K562 (cell line): Measurements from ENCODE around the gene GADD45G. TPM values are rescaled to one million over a fixed set of nuclear protein-coding genes. Genes with fewer than 3 reads are reported as not detected.

Source experiments
- ATAC-seq: fragments of 200-7000 bp; cut with Tn5 transposase; 3 replicates; pipeline ENCODE4 v1.9.1; 2020; ENCODE audit warnings: moderate library complexity
- BruUV-seq: library from RNA; stranded (reverse); fragments of 400-500 nt; replicated peaks from 2 replicates; lab custom pipeline; 2021; lab: Mats Ljungman, UMichigan
- CTCF ChIA-PET: fragments of 300-600 bp; formaldehyde crosslinking; extraction: SDS; loops from one replicate; lab custom pipeline; 2021; ENCODE audit warnings: low intra/inter-chr PET ratio; lab: Yijun Ruan, JAX
- POLR2A ChIA-PET: fragments of 300-600, 350-650 bp; sonication (Branson Sonifier 250); formaldehyde crosslinking; extraction: SDS; loops from one replicate; lab custom pipeline; 2021; ENCODE audit warnings: antibody characterized with exemption, inconsistent platforms; lab: Yijun Ruan, JAX
- DNase-seq, 4 experiments: peaks; one replicate each; pipeline versions ENCODE4 v3.0.0 to v3.0.0-alpha.2; 2011 to 2018; ENCODE audit warnings: low spot score in 3 of 4, mixed read lengths in 3 of 4; ENCODE audit errors: extremely low read depth in 1 of 4
- FAIRE-seq: peaks from 2 replicates; lab custom pipeline; 2011; peaks lifted over from hg19 to GRCh38; lab: Jason Lieb, UNC
- H2AFZ ChIP-seq: 2 replicates; pipeline ENCODE4 v1.6.0; 2011; ENCODE audit warnings: low read depth, low read length, control low read depth, inconsistent platforms
- H3K27ac ChIP-seq: fragments of 200-600 bp; 3 replicates; pipeline ENCODE4 v1.8.0; 2011; ENCODE audit warnings: low read depth, mild to moderate bottlenecking, control low read depth, inconsistent platforms, low read length, moderate library complexity, mixed read lengths; ENCODE audit errors: extremely low read depth
- H3K27me3 ChIP-seq, 2 experiments: fragments of 300-600 bp in 1 of 2; 2 replicates in 1 of 2; 3 replicates in 1 of 2; pipeline versions ENCODE4 v1.6.0 to v1.8.0; 2011; ENCODE audit warnings: inconsistent platforms in 2 of 2, low read length in 2 of 2, mild to moderate bottlenecking in 1 of 2, mixed read lengths in 1 of 2, moderate library complexity in 1 of 2; ENCODE audit not compliant: control insufficient read depth in 2 of 2, insufficient read depth in 2 of 2
- H3K36me3 ChIP-seq: fragments of 300-600 bp; 3 replicates; pipeline ENCODE4 v1.8.0; 2011; ENCODE audit warnings: mild to moderate bottlenecking, low read length, inconsistent platforms; ENCODE audit not compliant: control insufficient read depth, insufficient read depth
- H3K4me1 ChIP-seq, 2 experiments: fragments of 200-600 bp in 1 of 2; replicated peaks in 1 of 2; 2 replicates in 1 of 2; 3 replicates in 1 of 2; pipeline versions ENCODE4 v1.5.1 to v1.8.0; 2011; ENCODE audit warnings: inconsistent platforms in 2 of 2, low read length in 2 of 2, mild to moderate bottlenecking in 1 of 2, mixed read lengths in 1 of 2, moderate library complexity in 1 of 2; ENCODE audit not compliant: control insufficient read depth in 2 of 2, insufficient read depth in 2 of 2
- H3K4me2 ChIP-seq: 2 replicates; pipeline ENCODE4 v1.6.1; 2011; ENCODE audit warnings: low read length, control low read depth, inconsistent platforms, mixed read lengths; ENCODE audit not compliant: insufficient read depth
- H3K4me3 ChIP-seq: fragments of 200-600 bp; sonication (generic), shearing (Covaris generic); 2 replicates; pipeline ENCODE4 v1.5.1; 2016; ENCODE audit warnings: control low read depth, inconsistent platforms
- H3K79me2 ChIP-seq: fragments of 200-600 bp; 3 replicates; pipeline ENCODE4 v1.8.0; 2011; ENCODE audit warnings: low read length, inconsistent platforms; ENCODE audit not compliant: control insufficient read depth, insufficient read depth
- H3K9ac ChIP-seq, 2 experiments: 2 replicates each; pipeline versions ENCODE4 v1.6.0 to v1.6.1; 2011; ENCODE audit warnings: low read depth in 2 of 2, low read length in 2 of 2, control low read depth in 1 of 2, inconsistent platforms in 1 of 2, mild to moderate bottlenecking in 1 of 2, mixed read lengths in 1 of 2; ENCODE audit not compliant: insufficient read depth in 1 of 2
- H3K9me1 ChIP-seq: one replicate; pipeline ENCODE4 v1.6.0; 2011; ENCODE audit warnings: inconsistent platforms, mild to moderate bottlenecking, low read length, moderate library complexity; ENCODE audit not compliant: control insufficient read depth, insufficient read depth
- H3K9me3 ChIP-seq: replicated peaks from 2 replicates; pipeline ENCODE4 v1.5.1; 2011; ENCODE audit warnings: low read depth, low read length, inconsistent platforms; ENCODE audit not compliant: control insufficient read depth, insufficient read depth
- H4K20me1 ChIP-seq: replicated peaks from 2 replicates; pipeline ENCODE4 v1.6.1; 2011; ENCODE audit warnings: low read length, inconsistent platforms, mixed read lengths; ENCODE audit not compliant: control insufficient read depth, insufficient read depth
- ERF ChIP-seq: fragments of 450-650 bp; formaldehyde crosslinking; IDR thresholded peaks from 2 replicates; pipeline ENCODE4 v1.4.0; 2020; ENCODE audit warnings: mild to moderate bottlenecking, mixed read lengths
- ETV1 ChIP-seq: fragments of 450-650 bp; conservative IDR thresholded peaks from 2 replicates; pipeline ENCODE4 v1.6.1; 2016; ENCODE audit warnings: missing genetic modification characterization, control low read depth, low read depth, missing compliant biosample characterization
- NEUROD1 ChIP-seq: fragments of 150-350 bp; IDR thresholded peaks from 2 replicates; pipeline ENCODE4 v1.6.1; 2014; ENCODE audit warnings: borderline replicate concordance, low read length, low read depth; ENCODE audit not compliant: partially characterized antibody
- RFX5 ChIP-seq: IDR thresholded peaks from 2 replicates; pipeline ENCODE4 v1.6.1; 2011; ENCODE audit warnings: low read depth, mild to moderate bottlenecking, improper control_type of control experiment, low read length
- TAL1 ChIP-seq: fragments of 450-650 bp; IDR thresholded peaks from 2 replicates; pipeline ENCODE4 v1.6.1; 2016; ENCODE audit warnings: mild to moderate bottlenecking
- TRIM24 ChIP-seq, 2 experiments: fragments of 450-650 bp; IDR thresholded peaks; 2 replicates each; pipeline ENCODE4 v1.6.1; 2016
- ZNF121 ChIP-seq: sonication (generic); formaldehyde crosslinking; conservative IDR thresholded peaks from 2 replicates; pipeline ENCODE4 v1.8.0; 2022; ENCODE audit warnings: missing genetic modification reagents
- ZNF282 ChIP-seq: sonication (generic); formaldehyde crosslinking; IDR thresholded peaks from 2 replicates; pipeline ENCODE4 v1.8.1; 2023; ENCODE audit warnings: missing genetic modification reagents
- ZNF436 ChIP-seq: fragments of 250-450, 450-650 bp; sonication (Bioruptor Pico); formaldehyde crosslinking; IDR thresholded peaks from 2 replicates; pipeline ENCODE4 v1.7.0; 2020; ENCODE audit warnings: mild to moderate bottlenecking
- ZNF586 ChIP-seq: fragments of 450-650 bp; formaldehyde crosslinking; conservative IDR thresholded peaks from 2 replicates; pipeline ENCODE4 v1.4.0; 2020; ENCODE audit warnings: mild to moderate bottlenecking, moderate library complexity
- WGBS: fragments of 100-300 bp; shearing (Covaris generic); methylation state at CpG from one replicate; pipeline ENCODE4 v1.1.6; 2016; ENCODE audit warnings: low coverage, mixed read lengths; ENCODE audit not compliant: insufficient coverage; ENCODE audit errors: missing lambda C conversion rate; 5-methylcytosine and 5-hydroxymethylcytosine counted together
- in situ Hi-C: fragments of 300-500 bp; cut with MboI; formaldehyde crosslinking; loops from 4 replicates; pipeline ENCODE4 v1.15.0; 2018; ENCODE audit warnings: inconsistent platforms, mixed read lengths
- intact Hi-C: fragments of 100-400 bp; cut with micrococcal nuclease; formaldehyde crosslinking; loops from 2 replicates; pipeline ENCODE4 v1.14.2; 2022
- polyA plus RNA-seq, 8 experiments: library from polyadenylated mRNA; depleted of rRNA in 4 of 8; stranded (reverse) in 5 of 8; unstranded in 3 of 8; fragments of >200 nt; fragmentation: Nextera tagmentation in 2 of 8; fragmentation: Illumina TruSeq in 1 of 8; extraction: Ambion mirVana in 2 of 8; extraction: Trizol in 1 of 8; gene quantifications; 2 replicates each; pipeline versions ENCODE4 v1.2.1 to v1.2.3, GENCODE V29; 2011 to 2014; ENCODE audit warnings: inconsistent platforms in 1 of 8, missing spikeins in 1 of 8
- total RNA-seq, 7 experiments: library from RNA; depleted of rRNA in 6 of 7; stranded (reverse); fragments of >200 nt in 6 of 7; fragmentation: Illumina TruSeq in 2 of 7; extraction: Trizol in 2 of 7; gene quantifications; 2 replicates each; pipeline versions ENCODE4 v1.2.1 to v1.2.3, GENCODE V29; 2011 to 2021; ENCODE audit warnings: low replicate concordance in 1 of 7

The GADD45G gene
- total and polyA plus RNA-seq, 9 of the 15 experiments (the other 6 are each of a cell fraction or from before 2014, with no cell fraction given) = 0.20 to 0.34 TPM; not detected in 7

DNA sequence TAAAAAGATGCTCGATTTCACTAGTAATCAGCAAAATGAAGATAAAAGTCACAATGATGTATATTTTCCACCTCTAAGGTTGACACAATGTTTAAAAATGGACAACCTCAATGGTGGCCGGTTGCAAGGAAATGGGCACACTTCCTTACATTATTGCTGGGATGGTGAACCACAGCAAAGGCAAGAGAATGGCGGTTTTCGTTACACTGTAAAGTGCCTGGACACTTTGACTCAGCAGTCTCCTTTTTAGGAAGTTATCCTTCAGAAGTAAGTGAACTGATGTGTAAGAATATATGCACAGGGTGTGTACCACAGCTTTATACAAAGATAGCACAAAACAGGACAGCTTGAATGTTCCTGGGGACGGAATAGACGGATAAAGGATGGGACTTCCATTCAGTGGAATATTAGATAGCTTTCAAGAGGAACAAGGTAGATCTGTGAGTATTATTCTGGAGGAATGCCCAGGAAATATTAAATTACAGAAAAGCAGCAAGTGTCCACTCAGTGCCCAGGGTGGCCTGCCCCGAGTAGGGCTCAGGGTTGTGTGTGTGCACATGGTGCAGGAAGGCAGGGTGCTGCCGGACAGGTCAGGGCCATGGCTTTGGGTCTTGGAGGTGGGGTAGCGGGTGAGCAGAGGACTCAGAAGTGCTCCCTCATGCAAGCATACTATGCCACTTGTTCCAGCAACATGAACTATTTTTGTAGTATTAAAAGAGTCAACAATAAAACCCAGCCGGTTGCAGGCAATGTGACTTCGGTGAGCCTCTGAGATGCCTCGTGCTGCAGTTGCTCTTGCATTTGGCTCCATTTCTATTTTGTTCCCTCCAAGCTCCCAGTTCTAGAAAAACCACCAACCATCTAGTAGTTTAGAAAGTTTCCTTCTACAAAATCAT lies 24.5 kb downstream of the GADD45G start:
- no peak for DNase-seq
- H3K4me2 ChIP-seq = no peak overlapping the region
- no peak overlapping the region for H2AFZ ChIP-seq
- TF ChIP-seq ZNF586 (CRISPR knock-in tag) = no peak
- no peak for TF ChIP-seq ETV1 (tag)
- TF ChIP-seq ZNF121 (CRISPR knock-in tag) = no peak
- no peak for TF ChIP-seq ZNF436 (CRISPR knock-in tag)
- TF ChIP-seq ERF (CRISPR knock-in tag) = no peak
- no peak for TF ChIP-seq NEUROD1
- TF ChIP-seq TRIM24 (IDR thresholded peaks at IDR 0.05) = no peak
- TF ChIP-seq RFX5 = no peak
- no peak for TF ChIP-seq ZNF282 (CRISPR knock-in tag)
- TF ChIP-seq TAL1 = no peak
- intact Hi-C loops (no loop called here), in situ Hi-C loops (no loop called here)
- 0% methylated on average over 12 of the region's 12 CpGs for WGBS
- H3K9me3 ChIP-seq = no peaks in the 10 kb centered on the region
- H3K9ac ChIP-seq = no peak overlapping the region
- no peak for FAIRE-seq
- ATAC-seq = no peak
- H4K20me1 ChIP-seq = no peaks in the 10 kb centered on the region
- no peaks in the 10 kb centered on the region for H3K4me1 ChIP-seq
- H3K36me3 ChIP-seq = no peaks in the 10 kb centered on the region
- no peaks in the 10 kb centered on the region for H3K9me1 ChIP-seq
- H3K79me2 ChIP-seq = no peaks in the 10 kb centered on the region
- no peak overlapping the region for H3K27ac ChIP-seq
- peaks cover 3 to 33% of the 10 kb centered on the region in 2 experiments; a peak in 3 of 5 replicates for H3K27me3 ChIP-seq
- no TSS peak for BruUV-seq
- POLR2A ChIA-PET = no interaction called here
- no peak overlapping the region for H3K4me3 ChIP-seq
- CTCF ChIA-PET = no interaction called here
